ENCODE measurements around the gene CCDC47.

CCDC47 gene

DNA sequence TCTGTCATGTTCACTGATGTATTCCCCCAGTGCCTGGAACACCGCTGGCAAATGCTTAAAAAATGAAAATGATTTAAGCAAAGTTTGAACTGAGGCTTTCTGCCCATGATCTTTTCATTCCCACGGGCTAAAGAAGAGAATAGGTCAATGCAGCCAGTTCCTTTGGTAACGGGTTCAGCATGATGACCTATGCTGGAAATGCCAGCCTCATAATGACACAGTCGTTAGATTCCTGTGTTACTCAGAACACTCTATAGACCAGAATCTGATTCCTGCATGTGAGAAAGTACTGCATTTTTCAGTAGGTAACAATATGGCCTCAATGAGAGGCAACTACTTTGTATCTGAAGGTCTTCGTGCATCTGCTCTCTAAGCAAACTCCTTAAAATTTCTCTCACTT is 54.4 kb downstream of the CCDC47 start:
- DNase-seq, result no peak

DNA sequence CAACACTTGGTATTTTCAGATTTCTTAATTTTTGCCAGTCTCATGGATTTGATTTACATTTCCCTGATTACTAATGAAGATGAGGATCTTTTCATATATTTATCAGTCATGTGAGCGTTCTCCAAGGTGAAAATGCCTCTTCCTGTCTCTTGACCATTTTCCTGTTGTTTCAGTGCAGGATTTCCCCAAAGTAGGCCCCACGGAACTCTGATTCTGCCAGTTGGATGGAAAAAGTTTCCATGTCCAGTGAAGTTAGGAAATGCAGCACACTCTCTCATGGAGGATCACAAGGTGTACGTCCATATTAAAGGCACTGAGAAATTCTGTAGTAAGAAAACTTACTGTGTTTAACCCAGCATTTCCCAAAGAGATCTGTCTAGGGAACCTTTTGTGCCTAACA is 57.0 kb downstream of the CCDC47 start:
- no peak for DNase-seq

DNA sequence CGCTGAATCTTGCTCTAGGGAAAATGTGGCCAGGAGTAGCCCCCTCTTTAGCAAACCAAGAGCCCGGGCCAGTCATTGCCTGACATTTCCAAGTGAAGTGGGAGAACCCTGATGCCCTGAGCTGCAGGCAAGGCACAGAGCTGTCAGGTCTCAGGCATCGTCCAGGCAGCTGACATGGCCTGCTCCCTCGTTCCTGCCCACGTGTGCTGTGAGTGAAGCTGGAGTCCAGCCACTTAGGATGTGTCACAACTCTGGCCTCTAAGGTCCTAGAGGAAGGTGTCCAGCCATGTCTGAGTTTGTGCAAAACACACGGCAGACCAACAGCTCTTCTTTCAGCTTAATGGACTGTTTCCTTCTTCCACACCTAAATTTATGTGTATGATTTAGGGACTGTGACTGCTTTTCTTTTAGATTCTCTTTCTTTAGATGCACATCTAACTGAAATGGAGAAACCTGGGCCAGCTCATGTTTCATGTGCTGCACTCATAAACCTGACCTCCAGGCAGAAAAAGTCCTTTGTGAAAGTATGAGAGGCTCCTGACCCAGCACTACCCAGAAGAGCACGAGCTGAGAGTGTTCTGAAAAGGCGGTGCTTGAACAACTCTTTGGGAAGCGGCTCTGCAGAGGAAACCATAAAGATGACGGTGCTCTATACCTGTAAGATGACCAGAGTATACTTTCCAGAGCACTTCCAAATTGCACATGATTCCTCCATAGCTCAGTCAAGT is 58.7 kb downstream of the CCDC47 start:
- no peak for DNase-seq

DNA sequence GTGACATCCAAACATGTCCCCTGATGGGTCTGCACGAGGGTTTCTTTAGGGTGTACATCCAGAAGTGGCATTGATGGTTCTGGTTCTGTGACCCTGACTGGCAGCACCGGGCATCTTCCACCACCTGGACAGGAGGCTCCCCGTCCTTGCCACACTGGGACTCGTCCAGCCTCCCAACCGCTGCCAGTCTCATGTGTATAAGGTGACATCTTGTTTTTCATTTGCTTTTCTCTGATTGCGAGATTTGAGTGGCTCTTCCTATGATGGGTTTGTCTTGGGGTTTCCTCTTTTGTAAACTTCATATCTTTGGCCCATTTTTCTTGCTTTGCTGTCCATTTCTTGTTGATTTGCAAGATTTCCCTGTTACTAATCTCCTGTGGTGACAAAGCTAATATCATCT is 64.3 kb downstream of the CCDC47 start:
- DNase-seq, result no peak

DNA sequence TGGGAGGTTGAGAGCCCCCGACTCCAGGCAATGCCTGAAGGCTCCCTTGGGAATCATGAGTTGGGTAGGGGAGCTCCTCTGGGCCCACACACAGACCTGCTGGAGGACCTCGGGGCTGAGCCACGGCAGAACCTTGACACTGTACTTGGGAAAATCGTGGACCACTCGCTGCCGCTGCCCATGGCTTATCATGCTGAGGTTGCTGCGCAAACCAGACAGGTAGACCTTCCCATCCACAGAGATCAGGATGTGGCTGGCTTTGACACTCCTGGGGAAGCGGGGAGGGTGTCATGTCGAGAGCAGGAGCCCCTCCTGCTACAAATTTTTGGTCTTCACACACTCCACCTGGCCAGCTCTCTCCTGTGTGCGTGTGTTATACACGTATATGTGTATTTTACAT is 66.2 kb downstream of the CCDC47 start:
- no peak for DNase-seq

DNA sequence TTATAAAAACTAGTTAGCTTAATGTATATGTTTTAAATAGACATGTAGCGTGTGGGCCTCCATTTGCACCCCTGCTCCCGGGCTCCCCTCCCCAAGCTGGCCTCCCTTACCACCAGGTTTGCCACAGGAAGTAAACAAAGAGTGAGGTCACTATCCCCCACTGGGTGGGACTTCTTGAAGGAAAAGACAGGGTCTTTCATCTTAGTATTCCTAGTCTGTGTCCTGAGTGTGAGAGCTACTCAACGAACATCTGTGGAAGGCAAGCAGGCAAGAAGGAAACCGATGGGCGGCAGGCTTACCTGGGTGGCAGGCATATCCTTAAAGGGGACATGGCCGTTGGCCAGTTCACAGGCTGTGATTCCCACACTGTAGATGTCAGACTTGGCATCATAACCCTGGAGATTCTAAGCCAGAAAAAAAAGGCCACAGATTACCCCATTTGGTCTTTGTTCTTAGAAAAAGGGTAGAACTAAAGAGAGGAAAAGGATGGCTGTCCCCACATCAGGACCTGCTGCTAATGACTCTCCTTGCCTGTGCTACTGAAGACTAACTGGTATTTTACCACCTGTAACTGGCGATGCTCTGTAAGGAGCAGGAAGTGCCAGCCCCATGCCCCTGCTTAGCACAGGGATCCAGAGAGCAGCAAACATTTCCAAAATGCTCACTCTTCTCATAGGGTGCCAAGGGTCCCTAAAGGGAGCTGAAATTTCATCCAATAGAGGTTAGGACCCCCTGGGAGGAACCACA is 66.9 kb downstream of the CCDC47 start:
- no peak for DNase-seq

DNA sequence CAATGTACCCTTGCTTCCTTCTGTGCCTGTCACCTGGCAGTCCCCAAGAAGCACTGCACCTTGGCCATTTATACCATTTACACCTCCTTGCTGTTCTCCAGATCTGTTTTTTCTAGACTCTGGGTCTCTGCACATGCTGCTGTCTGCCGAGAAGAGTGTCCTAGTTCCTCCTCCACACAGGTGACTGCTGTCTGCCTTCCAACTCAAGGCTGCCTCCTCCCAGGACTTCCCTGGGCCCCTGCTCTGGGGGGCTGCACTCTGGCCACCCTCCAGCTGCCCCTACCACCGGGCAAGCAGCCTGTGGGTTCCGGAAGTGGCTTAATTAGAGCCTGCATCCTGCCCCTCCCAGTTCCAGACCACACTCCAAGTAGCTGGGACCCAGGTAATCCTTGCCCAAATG is 67.7 kb downstream of the CCDC47 start:
- DNase-seq, result no peak

DNA sequence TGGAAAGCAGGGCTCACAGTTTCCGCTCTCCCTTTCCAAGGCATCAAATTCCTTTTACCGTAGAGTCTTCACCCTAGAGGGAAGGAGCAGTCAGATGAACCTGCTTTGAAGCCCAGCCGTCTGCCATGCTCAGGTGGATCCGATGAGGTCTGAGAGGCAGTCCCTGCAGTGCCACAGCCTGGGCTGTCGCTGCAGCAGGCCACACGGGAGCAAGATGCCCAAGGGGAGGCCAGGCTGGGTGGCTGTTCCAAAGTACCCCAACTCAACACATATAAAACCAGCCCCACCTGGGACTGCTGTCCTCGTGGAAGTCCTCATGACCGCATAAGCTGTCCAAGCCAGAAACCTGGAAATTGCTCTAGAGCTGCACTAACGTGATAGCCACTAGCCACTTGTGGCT is 68.6 kb downstream of the CCDC47 start:
- no peak for DNase-seq

DNA sequence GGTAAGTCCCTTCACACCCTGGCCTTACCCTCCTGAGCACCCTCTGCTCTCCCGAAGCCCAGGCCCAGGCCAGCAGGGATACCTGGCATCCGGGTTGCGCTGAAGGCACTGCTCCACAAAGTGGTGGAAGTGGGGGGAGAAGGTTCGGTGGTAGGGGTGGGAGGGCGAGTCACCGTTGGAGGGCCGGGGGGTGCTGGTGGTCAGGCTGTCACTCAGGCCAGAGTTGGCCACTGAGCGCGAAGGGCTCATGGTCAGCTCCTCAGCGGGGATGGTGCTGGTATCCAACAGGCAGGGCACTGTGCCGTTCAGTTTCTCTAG is 69.2 kb downstream of the CCDC47 start:
- no peak for DNase-seq

DNA sequence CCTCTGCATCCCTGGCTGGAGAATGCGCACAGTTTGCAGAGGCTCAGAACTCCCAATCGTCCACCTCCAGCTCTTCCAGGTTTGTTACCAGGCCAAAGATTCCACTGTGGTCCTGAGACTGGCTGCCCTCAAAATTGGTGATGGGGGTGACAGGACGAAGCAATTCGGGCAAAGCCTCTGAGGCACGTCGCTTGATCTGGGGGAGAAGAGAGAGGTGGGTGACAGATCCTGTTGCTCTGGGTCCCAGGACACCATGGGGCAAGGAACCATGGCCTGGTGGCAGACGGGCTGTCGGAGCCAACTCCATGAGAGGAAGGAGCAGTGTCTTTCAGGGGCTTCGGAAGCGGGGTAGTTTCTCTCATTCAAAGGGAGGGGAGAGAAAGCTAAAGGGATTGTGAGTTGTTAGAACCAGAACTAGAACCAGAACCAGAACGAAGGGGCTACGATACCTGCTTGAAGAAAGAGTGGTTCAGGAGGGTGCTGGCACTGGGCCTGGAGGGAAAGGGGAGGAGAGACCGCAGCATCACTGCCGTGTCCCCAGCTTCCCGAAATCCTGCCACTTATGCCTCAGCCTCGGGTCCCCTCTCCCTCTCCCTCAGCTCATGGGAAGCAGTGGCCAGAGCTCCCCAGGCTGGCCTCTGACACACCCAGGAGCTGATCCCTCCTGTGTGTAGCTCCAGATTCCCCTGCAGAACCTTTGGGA is 69.7 kb downstream of the CCDC47 start:
- DNase-seq, result no peak

DNA sequence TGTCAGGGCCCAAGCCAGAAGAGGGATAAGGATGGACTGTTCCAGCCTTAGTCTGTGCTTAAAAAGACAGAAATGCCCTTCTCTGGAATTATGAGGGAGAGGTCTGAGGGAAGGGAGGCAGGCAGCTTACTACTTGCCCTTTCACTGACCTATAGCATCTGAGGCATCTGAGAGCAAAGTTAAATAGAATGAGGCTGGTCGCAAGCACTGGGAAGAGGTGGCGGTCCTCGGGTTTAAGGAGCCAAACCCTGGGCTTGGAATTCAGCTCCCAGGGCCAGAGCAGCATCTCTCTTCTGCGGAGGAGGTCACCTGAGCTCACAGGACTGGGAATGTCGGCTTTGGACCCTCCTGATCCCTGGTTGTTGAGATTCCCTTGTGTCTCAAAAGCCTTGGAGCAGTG is 70.4 kb downstream of the CCDC47 start:
- no peak for DNase-seq

DNA sequence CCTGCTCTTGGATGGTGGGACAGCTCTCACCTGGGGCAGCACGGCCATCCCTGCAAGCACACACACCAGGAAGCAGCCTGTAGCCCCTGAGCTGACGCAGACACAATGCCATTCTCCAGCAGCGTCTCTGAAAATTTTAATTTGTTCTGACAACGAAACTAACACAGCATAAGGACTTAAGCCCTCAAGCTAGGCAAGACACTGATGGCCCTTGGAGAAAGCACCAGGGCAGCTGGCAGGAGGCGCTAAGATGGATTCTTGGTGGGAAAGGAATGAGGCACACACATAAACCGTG is 70.7 kb downstream of the CCDC47 start:
- DNase-seq, result no peak

DNA sequence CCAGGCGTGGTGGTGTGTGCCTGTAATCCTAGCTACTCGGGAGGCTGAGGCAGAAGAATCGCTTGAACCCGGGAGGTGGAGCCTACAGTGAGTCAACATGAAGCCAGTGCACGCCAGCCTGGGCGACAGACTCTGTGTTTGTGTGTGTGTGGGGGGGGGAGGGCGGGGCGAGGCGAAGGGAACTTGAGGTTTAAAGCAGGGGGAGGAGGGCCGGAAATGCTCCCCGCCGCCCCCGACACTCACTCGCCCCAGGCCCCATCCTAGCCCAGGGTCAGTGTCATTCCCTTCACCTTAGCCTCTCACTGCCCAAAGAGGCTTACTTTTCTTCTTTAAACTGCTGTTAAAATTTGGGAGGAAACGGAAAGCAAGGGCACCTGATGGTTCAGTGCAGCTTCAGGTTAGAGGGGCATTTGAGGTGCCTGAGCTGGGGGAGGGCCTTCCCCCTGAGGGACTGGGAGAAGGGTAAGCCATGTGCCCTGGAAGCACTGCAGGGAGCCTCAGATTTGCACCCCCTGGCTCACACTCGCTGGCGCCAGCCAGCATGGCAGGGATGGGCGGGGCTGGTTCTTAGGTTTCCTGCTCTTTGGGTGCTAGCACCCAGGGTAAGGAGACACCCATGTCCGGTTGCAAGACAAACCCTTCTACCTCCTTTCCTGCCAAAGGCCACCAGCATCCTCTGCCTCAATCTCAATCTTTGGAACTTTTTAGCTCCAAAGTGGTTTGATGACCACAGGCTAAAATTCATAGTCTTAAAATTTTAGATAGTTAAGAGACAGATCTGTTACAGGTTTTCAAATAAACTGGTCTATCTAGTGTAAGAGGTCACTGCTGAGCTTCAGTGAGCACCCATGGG is 71.3 kb downstream of the CCDC47 start:
- DNase-seq, result no peak

DNA sequence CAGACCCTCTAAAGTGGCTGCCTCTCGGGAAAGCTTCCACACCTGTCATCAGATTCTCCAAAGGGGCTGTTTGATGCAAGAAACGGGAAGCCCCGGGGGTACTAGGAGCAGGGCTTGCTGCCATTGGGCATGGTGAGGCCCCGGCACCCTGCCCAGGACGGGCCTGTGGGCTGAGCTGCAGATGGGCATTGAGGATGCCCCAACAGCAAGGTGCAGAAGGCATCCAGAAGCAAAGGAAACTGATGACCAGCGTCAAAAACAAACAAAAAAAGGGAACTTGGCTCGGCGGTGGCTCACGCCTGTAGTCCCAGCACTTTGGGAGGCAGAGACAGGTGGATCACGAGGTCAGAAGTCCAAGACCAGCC is 72.0 kb downstream of the CCDC47 start:
- DNase-seq, result no peak

DNA sequence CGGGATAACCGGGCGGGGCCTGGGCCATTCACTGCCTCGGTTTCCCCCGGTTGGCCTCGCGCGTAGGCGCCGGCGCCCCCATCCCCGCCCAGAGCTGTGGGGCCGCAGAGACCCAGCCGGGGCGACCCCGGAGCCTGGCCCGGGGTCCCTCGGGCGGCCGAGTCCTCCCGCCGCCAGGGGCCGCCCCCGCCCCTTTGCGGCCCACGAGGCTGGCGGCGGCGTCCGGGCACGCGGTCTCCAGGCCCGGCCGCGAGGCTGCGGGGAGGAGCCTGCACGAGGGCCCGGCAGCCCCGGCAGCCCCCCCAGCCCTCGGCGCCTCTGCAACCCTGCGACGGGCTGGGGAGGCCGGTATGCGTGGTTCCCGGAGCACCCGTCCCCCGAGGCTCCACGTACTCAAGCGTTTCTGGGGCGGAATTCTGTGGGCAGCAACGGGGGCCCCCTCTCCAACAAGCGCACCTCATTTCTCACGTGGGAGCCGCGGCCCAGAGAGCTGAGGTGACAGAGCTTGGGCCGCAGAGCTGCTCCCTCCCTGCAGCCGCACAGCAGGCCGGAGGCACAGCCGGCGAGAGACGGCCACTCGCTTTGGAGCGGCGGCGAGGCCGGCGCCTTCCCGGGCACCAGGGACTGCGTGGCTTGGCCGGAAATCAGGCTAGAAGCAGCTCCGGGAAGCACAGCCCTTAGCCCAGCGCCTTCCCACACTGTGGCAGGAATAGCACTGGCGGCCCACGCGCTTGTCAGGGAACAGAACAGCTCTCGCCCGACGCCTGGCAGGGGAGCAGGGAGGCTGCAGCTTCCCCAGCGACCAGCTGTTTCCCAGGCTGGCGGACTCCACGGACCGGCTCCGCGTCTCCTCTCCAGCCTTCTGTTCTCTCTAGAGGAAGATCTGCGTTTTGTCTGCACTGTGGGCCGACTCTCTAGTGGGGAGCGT is 72.6 kb downstream of the CCDC47 start:
- DNase-seq, result no peak

DNA sequence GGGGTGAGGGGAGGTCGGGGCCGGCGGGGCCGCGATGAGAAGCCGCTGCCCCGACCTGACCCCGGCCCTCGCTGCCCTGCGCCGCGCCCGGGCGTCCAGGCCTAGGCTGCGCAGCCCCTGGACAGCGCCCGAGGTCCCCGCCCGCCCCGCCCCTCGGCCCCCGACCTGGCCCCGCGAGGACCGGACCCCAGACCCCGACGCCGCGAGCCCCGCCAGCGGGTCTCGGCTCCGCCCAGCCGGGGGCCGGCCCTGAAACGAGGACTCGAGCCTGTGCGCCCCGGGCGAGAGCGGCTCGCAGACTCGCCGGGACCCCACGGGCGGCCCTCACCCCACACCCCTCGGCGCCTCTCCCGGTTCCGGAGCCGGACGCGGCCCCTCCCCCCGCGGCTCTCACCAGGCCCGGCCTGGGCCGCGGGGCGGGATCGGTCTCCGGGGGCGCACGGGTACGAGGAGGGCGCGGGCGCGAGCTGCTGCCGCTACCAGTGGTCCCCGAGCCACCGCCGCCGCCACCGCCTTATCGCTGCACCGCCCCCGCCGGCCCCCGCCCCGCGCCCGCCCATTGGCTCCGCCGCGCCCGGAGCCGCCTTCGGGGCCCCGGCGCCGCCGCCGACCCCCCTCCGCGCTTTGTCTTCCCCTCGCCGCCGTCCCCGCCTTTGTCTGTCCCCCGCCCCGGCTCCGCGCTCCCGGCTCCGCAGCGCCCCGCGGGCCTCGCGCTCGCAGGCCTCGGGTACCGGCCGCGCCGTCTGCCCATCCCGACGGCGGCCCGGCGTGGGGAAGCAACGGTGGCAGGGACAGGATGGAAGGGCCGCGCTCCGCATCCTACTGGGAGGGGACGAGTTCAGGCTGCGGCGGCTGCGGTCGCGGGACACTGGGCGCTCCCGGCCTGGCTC is 73.5 kb downstream of the CCDC47 start, which contains the start of gene LIMD2:
Gene LIMD2, minus strand, starts transcription at position 488 of the 890 bp plus-strand sequence. CDS start 827 bp downstream, outside the sequence.
- no peak for DNase-seq

DNA sequence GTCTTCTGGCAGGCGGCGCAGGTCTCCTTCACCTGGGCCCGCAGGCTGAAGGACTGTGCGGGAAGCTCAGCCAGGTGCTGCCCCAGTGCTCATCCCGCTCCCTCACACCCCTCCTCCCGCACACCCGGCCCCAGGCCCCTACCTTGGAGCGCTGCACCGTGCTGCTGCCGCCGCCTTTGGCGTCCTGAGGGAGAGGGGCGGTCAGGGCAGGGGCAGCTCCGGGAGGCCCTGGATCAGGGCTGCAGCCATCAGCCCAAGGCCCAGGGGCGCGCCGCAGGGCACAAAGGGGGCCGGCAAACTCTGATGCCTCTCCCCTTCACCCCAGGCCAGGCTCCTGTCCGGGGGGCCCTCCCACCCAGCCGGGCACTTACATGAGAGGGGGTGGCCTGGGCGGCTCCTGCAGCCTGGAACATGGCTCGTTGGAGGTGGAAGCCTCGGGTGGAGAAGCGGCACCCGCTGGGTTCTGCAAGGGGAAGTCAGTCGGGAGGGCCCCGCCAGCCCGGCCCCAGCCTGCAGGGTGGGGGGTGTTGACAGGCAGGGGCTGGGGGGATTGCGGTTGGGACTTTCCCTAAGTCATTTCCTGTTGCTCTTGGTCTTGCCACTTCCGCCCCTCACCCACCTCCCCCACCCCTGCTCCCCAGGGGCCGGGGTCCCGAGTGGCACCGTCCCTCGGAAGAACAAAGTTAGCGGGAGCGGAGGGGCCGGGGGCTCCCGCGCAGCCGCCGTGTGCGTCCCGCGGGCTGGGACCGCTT is 74.3 kb downstream of the CCDC47 start:
- DNase-seq, result no peak

DNA sequence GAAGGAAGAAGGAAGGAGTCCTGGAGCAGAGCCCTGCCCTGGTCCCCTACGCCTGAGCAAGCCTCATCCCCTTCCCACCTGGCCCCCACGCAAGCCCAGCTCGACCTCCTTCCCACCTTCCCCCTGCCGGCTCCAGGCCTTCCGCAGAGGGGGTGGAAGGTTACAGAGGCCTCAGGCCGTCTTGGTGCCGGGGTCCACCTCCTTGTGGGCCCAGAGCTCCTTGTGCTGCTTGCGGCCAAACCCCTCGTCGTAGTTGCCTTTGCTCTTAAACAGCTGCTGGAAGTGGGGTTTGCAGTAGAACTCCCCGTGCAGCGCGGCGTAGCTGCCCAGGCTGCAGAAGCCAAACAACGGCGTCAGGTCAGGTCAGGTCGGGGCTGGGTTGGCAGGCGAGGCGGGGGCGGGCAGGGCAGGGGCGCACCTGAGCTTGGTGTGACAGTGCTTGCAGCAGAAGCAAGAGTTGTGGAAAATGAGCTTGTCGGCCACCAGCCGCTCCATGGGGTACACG is 75.0 kb downstream of the CCDC47 start:
- no peak for DNase-seq

DNA sequence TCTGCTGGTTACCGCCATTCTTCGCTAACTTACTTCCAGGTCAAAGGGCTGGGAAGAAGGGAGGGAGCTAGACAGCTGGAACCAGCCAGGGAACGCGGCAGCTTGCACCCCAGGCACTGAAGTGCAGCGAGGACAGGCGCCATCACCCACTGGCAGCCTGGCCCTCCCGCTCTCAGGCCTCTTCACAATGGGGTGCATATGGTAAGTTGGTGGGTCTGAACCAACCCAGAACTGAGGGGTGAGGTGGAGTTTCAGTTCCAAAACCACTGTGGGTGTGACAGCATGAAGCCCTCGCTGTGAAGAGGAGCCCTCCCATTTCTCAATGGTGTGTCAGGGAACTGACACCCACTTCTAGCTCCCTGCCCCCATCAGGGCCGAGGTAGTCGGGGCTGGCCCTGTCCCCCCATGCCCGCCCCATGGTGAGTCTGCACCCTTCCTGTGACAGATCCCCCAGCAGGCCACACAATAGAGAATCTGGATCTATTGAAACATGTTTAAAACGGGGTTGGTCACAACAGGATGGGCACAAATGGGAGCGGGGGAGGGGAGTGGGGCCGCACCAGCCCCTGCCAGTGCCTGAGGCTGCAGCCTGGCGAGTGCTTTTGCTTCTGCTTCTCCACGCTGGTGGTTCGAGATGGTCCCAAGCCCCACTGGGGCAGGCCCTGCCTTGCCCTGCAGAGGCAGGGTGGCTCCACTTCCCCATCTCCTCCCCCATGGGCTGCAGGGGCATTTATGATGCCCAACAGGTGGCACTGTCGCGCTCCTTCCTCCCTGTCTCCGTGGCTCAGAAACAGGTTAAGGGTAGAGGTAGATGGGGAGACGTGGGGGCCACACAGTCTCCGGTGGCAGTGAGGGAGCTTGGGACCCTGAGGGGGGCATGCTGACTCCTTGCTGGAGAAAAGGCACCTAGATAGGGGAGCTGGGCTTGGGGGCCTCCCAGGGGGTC is 75.8 kb downstream of the CCDC47 start:
- peak; percentile 38 for DNase-seq

All from NCI-H1436 treated with DMSO at 0.1 percent for 48 hours (cell line).